Transverse colon (tissue), 4 donors: ENCODE results near the gene ZNF280A. TPM values are rescaled to one million over a fixed set of nuclear protein-coding genes. Genes with fewer than 3 reads are reported as not detected.

Source experiments
- DNase-seq: peaks from one replicate; pipeline ENCODE4 v3.0.0-alpha.2; 2019
- H3K27ac ChIP-seq, 4 donors: fragments of 200-600 bp; sonication (generic); 2 replicates each; pipeline ENCODE4 v1.5.1; 2016 to 2018; ENCODE audit warnings: inconsistent platforms in 4 of 4
- H3K27me3 ChIP-seq: fragments of 200-600 bp; sonication (generic); 2 replicates; pipeline ENCODE4 v1.5.1; 2017; ENCODE audit warnings: inconsistent platforms
- H3K36me3 ChIP-seq, 4 donors: fragments of 200-600 bp; sonication (generic); 2 replicates each; pipeline ENCODE4 v1.5.1; 2017 to 2019; ENCODE audit warnings: inconsistent platforms in 4 of 4
- H3K4me1 ChIP-seq, 4 donors: fragments of 200-600 bp; sonication (generic); 2 replicates each; pipeline ENCODE4 v1.5.1; 2017 to 2020; ENCODE audit warnings: inconsistent platforms in 4 of 4
- H3K4me3 ChIP-seq, 4 donors: fragments of 200-600 bp; sonication (generic); 1 replicate in 1 of 4; 2 replicates in 3 of 4; pipeline versions ENCODE4 v1.5.1 to v1.6.1; 2017 to 2019; ENCODE audit warnings: inconsistent platforms in 4 of 4
- H3K9me3 ChIP-seq, 2 donors: fragments of 200-600 bp; sonication (generic); 2 replicates each; pipeline ENCODE4 v1.5.1; 2017 to 2019; ENCODE audit warnings: inconsistent platforms in 2 of 2
- EP300 ChIP-seq: sonication (generic); formaldehyde crosslinking; IDR thresholded peaks from one replicate; pipeline ENCODE4 v1.6.1; 2017; ENCODE audit warnings: antibody characterized with exemption, low read depth
- POLR2A ChIP-seq: fragments of 450-650 bp; IDR thresholded peaks from one replicate; pipeline ENCODE4 v1.6.1; 2016; ENCODE audit warnings: antibody characterized with exemption, mild to moderate bottlenecking, moderate library complexity
- POLR2AphosphoS5 ChIP-seq, 3 donors: sonication (generic); formaldehyde crosslinking; IDR thresholded peaks; one replicate each; pipeline ENCODE4 v1.6.1; 2016; ENCODE audit warnings: antibody characterized with exemption in 3 of 3
- WGBS, 2 donors: methylation state at CpG; one replicate each; pipeline ENCODE4 v1.1.5; 2018; ENCODE audit warnings: low coverage in 1 of 2; 5-methylcytosine and 5-hydroxymethylcytosine counted together
- in situ Hi-C, 4 donors: fragments of 200-750 bp; cut with MboI; loops; one replicate each; pipeline versions ENCODE4 v1.15.0 to v1.15.1; 2017; ENCODE audit warnings: low sequenced_read_pairs in 3 of 4, low pct_ligation_motif_present in 1 of 4, low pct_unique_long_range_greater_than_20kb in 1 of 4
- intact Hi-C: fragments of 100-400 bp; cut with DNase I; formaldehyde crosslinking; loops from one replicate; pipeline ENCODE4 v1.15.1; 2023; ENCODE audit warnings: low total_unique reads
- total RNA-seq, 4 donors: library from RNA; depleted of rRNA; stranded (reverse); fragments of >200 nt; gene quantifications; one replicate each; pipeline ENCODE4 v1.1.0, GENCODE V29; 2016
- TF ChIP-seq, protein P1 (sequence below), 5 experiments: fragments of 200-600 bp in 3 of 5; fragments of 450-650 bp in 2 of 5; sonication (generic) in 3 of 5; IDR thresholded peaks; 1 replicate in 2 of 5; 2 replicates in 3 of 5; pipeline ENCODE4 v1.5.1; 2016 to 2017; ENCODE audit warnings: antibody characterized with exemption in 5 of 5, inconsistent platforms in 3 of 5, mild to moderate bottlenecking in 2 of 5, moderate library complexity in 1 of 5

Gene ZNF280A
- total RNA-seq, 4 donors from 2014 or later, result not detected

DNA sequence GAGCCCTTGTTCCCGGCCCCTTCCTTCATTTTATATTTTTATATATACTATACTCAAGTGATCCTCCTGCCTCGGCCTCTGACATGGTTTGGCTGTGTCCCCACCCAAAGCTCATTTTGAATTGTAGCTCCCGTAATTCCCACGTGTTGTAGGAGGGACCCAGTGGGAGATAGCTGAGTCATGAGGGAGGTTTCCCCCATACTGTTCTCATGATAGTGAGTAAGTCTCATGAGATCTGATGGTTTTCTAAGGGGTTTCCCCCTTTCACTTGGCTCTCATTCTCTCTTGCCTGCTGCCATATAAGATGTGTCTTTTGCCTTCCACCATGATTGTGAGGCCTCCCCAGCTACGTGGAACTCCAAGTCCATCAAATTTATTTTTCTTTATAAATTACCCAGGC lies 7.2 kb upstream of the ZNF280A start:
- Histone ChIP-seq H3K4me1 (no peaks in the 10 kb centered on the region), H3K27ac (no peak overlapping the region), H3K9me3 (no peaks in the 10 kb centered on the region), H3K36me3 (no peaks in the 10 kb centered on the region), H3K27me3 (no peaks in the 10 kb centered on the region), H3K4me3 (no peak overlapping the region)
- in situ Hi-C loops (no loop called here), intact Hi-C loops (no loop called here)
- TF ChIP-seq, protein P1, sequence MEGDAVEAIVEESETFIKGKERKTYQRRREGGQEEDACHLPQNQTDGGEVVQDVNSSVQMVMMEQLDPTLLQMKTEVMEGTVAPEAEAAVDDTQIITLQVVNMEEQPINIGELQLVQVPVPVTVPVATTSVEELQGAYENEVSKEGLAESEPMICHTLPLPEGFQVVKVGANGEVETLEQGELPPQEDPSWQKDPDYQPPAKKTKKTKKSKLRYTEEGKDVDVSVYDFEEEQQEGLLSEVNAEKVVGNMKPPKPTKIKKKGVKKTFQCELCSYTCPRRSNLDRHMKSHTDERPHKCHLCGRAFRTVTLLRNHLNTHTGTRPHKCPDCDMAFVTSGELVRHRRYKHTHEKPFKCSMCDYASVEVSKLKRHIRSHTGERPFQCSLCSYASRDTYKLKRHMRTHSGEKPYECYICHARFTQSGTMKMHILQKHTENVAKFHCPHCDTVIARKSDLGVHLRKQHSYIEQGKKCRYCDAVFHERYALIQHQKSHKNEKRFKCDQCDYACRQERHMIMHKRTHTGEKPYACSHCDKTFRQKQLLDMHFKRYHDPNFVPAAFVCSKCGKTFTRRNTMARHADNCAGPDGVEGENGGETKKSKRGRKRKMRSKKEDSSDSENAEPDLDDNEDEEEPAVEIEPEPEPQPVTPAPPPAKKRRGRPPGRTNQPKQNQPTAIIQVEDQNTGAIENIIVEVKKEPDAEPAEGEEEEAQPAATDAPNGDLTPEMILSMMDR (IDR thresholded peaks at IDR 0.05), result no peak
- no peak for TF ChIP-seq POLR2AphosphoS5 (IDR thresholded peaks at IDR 0.05)
- no peak for TF ChIP-seq EP300
- TF ChIP-seq POLR2A, result no peak
- DNase-seq, result no peak
- 67 to 70% methylated on average over 2 to 5 of the region's 5 CpGs for WGBS, 2 donors

DNA sequence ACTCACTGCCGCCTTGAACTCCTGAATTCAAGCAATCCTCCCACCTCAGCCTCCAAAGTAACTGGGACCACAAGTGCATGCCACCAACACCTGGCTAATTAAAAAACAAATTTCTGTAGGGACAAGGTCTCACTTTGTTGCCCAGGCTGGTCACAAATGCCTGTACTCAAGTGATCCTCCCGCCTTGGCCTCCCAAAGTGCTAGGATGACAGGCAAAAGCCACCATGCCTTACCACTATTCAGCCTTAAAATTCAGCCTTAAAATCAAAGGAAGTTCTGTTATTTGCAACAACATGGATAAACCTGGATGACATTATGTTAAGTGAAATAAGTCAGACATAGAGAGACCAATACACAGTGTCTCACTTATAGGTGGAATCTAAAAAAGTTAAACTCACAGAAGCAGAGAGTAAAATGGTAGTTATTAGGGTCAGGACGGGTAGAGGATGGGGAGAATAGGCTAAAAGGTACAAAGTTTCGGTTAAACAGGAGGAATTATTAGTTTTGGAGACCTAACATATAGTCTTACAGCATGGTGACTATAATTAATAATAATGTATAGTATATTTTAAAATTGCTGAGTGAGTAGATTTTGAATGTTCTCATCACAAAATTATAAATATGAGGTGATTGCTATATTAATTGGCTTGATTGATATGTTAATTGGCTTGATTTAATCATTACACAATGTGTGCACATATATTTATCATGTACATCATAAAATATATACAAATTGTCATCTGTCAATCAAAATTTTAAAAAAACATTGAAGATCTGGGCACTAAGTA lies 6.2 kb upstream of the ZNF280A start:
- Histone ChIP-seq H3K27ac (no peak overlapping the region), H3K9me3 (no peaks in the 10 kb centered on the region), H3K27me3 (peaks cover 6% of the 10 kb centered on the region), H3K4me1 (no peaks in the 10 kb centered on the region), H3K4me3 (no peak overlapping the region), H3K36me3 (no peaks in the 10 kb centered on the region)
- WGBS, 2 donors, result 37 to 75% methylated on average over 3 to 4 of the region's 4 CpGs
- TF ChIP-seq EP300, result no peak
- no peak for DNase-seq
- intact Hi-C loops, result no loop called here
- in situ Hi-C loops, result no loop called here

DNA sequence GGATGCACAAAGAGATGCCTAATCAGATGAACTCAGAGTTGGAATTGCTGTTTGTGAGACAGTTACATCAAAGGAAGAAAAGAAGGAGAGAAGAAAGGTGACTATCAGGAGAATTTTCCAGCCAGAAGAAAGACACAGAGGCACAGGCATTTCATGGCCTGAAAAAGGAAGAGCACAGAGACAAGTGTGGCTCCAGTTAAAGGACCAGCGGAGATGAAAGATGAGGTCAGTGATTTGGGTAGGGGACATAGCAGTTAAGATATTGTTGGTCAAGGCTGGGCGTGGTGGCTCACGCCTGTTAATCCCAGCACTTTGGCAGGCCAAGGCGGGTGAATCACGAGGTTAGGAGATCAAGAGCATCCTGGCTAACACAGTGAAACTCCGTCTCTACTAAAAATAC lies 3.4 kb upstream of the ZNF280A start:
- Histone ChIP-seq H3K4me3 (no peak overlapping the region), H3K9me3 (no peaks in the 10 kb centered on the region), H3K4me1 (no peaks in the 10 kb centered on the region), H3K36me3 (no peaks in the 10 kb centered on the region), H3K27ac (no peak overlapping the region), H3K27me3 (peaks cover 6% of the 10 kb centered on the region)
- WGBS, 2 donors, result 68 to 76% methylated on average over 4 to 6 of the region's 6 CpGs
- intact Hi-C loops, result no loop called here
- in situ Hi-C loops, result no loop called here
- no peak for TF ChIP-seq EP300
- no peak for TF ChIP-seq POLR2A
- TF ChIP-seq, protein P1 (IDR thresholded peaks at IDR 0.05), result no peak
- no peak for TF ChIP-seq POLR2AphosphoS5 (IDR thresholded peaks at IDR 0.05)
- no peak for DNase-seq

DNA sequence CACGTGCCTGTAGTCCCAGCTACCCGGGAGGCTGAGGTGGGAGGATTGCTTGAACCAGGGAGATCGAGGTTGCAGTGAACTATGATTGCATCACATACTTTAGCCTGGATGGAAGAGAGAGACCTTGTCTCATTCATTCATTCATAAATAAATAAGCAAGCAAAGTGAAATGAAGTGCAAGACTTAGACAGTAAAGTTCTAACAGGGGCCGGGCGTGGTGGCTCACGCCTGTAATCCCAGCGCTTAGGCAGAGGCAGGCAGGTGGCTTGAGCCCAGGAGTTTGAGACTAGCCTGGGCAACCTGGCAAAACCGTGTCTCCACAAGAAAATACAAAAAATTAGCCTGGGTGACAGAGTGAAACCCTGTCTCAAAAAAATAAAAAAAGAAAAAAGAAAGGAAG lies 1.6 kb upstream of the ZNF280A start:
- intact Hi-C loops, result no loop called here
- WGBS, 2 donors, result 67 to 79% methylated on average over 3 to 8 of the region's 8 CpGs
- H3K27ac ChIP-seq, result no peak overlapping the region

More for the DNA sequence above, 1.6 kb upstream of the ZNF280A start:
- TF ChIP-seq POLR2AphosphoS5 (IDR thresholded peaks at IDR 0.05) (no peak), EP300 (no peak), POLR2A (no peak)
- TF ChIP-seq, protein P1 (IDR thresholded peaks at IDR 0.05), result no peak
- H3K27me3 ChIP-seq, result peaks cover 14% of the 10 kb centered on the region
- in situ Hi-C loops, result no loop called here
- no peak overlapping the region for H3K4me3 ChIP-seq
- no peaks in the 10 kb centered on the region for H3K9me3 ChIP-seq
- H3K36me3 ChIP-seq, result no peaks in the 10 kb centered on the region
- no peaks in the 10 kb centered on the region for H3K4me1 ChIP-seq
- DNase-seq, result no peak
